ENCODE data around the gene CPNE2. TPM values are rescaled to one million over a fixed set of nuclear protein-coding genes. Genes with fewer than 3 reads are reported as not detected.

CPNE2 gene
- total RNA-seq, 4 donors from 2014 or later = 21.6 to 43.0 (median 34.9) TPM

GRCh38 chr16:57112403-57113041 is 20.1 kb downstream of the CPNE2 start:
- Histone ChIP-seq H3K27me3 (no peaks in the 10 kb centered on the region), H3K27ac (replicated peaks in 1 of 4) (peak overlapping the region in 2 of 4 donors; percentile 0 to 28), H3K9me3 (no peaks in the 10 kb centered on the region), H3K4me3 (no peak overlapping the region), H3K4me1 (peaks cover 13 to 37% (median 29%) of the 10 kb centered on the region in 4 donors), H3K36me3 (peaks cover 5 to 40% (median 26%) of the 10 kb centered on the region in 4 donors)
- no peak for DNase-seq (ENCODE audit: extremely low spot score)
- 66% methylated on average over 9 of the region's 10 CpGs for WGBS
- TF ChIP-seq EP300 (IDR thresholded peaks at IDR 0.05) (no peak), POLR2AphosphoS5 (IDR thresholded peaks at IDR 0.05) (no peak), POLR2A (IDR thresholded peaks at IDR 0.05; ENCODE audit: low read depth) (no peak)
- TF ChIP-seq, protein P1, sequence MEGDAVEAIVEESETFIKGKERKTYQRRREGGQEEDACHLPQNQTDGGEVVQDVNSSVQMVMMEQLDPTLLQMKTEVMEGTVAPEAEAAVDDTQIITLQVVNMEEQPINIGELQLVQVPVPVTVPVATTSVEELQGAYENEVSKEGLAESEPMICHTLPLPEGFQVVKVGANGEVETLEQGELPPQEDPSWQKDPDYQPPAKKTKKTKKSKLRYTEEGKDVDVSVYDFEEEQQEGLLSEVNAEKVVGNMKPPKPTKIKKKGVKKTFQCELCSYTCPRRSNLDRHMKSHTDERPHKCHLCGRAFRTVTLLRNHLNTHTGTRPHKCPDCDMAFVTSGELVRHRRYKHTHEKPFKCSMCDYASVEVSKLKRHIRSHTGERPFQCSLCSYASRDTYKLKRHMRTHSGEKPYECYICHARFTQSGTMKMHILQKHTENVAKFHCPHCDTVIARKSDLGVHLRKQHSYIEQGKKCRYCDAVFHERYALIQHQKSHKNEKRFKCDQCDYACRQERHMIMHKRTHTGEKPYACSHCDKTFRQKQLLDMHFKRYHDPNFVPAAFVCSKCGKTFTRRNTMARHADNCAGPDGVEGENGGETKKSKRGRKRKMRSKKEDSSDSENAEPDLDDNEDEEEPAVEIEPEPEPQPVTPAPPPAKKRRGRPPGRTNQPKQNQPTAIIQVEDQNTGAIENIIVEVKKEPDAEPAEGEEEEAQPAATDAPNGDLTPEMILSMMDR (IDR thresholded peaks at IDR 0.05) = no peak
- intact Hi-C loops (cut with DNase I) = no loop called here

DNA sequence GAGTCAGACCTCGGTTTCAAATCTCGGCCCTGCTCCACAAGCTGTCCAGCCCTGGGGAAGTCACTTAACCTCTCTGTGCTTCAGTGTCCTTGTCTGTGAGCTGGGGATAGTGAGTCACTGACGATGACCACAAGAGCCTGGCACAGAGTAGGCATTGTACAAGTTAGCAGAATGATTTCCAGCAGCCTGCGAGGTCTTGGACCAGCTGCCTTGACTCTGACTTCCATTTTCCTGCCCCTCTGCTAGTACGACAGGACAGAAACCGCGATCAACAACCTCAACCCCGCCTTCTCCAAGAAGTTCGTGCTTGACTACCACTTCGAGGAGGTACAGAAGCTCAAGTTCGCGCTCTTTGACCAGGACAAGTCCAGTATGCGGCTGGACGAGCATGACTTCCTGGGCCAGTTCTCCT is 20.7 kb downstream of the CPNE2 start:
- Histone ChIP-seq H3K4me3 (no peak overlapping the region), H3K9me3 (no peaks in the 10 kb centered on the region), H3K4me1 (peaks cover 13 to 37% (median 27%) of the 10 kb centered on the region in 4 donors), H3K27me3 (no peaks in the 10 kb centered on the region), H3K36me3 (peaks cover 9 to 46% (median 31%) of the 10 kb centered on the region in 4 donors), H3K27ac (replicated peaks in 1 of 4) (peak overlapping the region in 1 of 4 donors; percentile 0)
- no peak for DNase-seq (ENCODE audit: extremely low spot score)
- 93% methylated on average over 14 of the region's 14 CpGs for WGBS
- intact Hi-C loops (cut with DNase I) = no loop called here
- TF ChIP-seq EP300 (IDR thresholded peaks at IDR 0.05) (no peak), POLR2A (IDR thresholded peaks at IDR 0.05; ENCODE audit: low read depth) (no peak), POLR2AphosphoS5 (IDR thresholded peaks at IDR 0.05) (no peak)
- TF ChIP-seq, protein P1 (IDR thresholded peaks at IDR 0.05) = no peak

DNA sequence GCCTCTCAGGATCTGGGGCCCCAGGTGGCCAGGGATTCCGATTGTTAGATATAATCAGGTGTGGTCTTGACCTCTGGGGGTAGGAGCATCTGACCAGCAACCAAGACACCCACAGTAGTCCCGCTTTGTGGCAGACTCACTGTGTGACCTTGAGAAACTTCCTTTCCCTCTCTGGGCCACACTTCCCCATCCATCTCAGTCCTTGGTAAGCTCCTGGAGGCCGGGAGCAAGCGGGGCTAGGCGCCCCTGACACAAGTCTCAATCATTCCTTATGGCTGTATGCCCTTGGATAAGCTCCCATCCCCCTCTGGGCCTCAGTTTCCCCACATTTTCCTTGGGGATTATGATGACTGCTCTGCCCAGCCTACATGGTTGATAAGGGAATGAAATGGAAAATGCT is 21.3 kb downstream of the CPNE2 start:
- no peak for TF ChIP-seq EP300 (IDR thresholded peaks at IDR 0.05)
- TF ChIP-seq POLR2A (IDR thresholded peaks at IDR 0.05; ENCODE audit: low read depth) = no peak
- no peak for TF ChIP-seq POLR2AphosphoS5 (IDR thresholded peaks at IDR 0.05)
- TF ChIP-seq, protein P1 (IDR thresholded peaks at IDR 0.05) = no peak
- Histone ChIP-seq H3K4me1 (peaks cover 13 to 37% (median 26%) of the 10 kb centered on the region in 4 donors), H3K9me3 (no peaks in the 10 kb centered on the region), H3K27ac (replicated peaks in 1 of 4) (no peak overlapping the region), H3K4me3 (no peak overlapping the region), H3K27me3 (no peaks in the 10 kb centered on the region), H3K36me3 (peaks cover 9 to 48% (median 36%) of the 10 kb centered on the region in 4 donors)
- 91% methylated on average over 5 of the region's 5 CpGs for WGBS
- intact Hi-C loops (cut with DNase I) = no loop called here
- DNase-seq (ENCODE audit: extremely low spot score) = no peak

- TF ChIP-seq POLR2AphosphoS5 (IDR thresholded peaks at IDR 0.05) (no peak), POLR2A (IDR thresholded peaks at IDR 0.05; ENCODE audit: low read depth) (no peak), EP300 (IDR thresholded peaks at IDR 0.05) (no peak)
- TF ChIP-seq, protein P1 (IDR thresholded peaks at IDR 0.05) = no peak
- peaks cover 15 to 63% (median 47%) of the 10 kb centered on the region in 4 donors for H3K36me3 ChIP-seq
- H3K4me3 ChIP-seq = no peak overlapping the region
- peaks cover 13 to 37% (median 26%) of the 10 kb centered on the region in 4 donors for H3K4me1 ChIP-seq
- no peaks in the 10 kb centered on the region for H3K27me3 ChIP-seq
- WGBS = 36% methylated on average over 10 of the region's 10 CpGs
- intact Hi-C loops (cut with DNase I) = no loop called here
- no peak for DNase-seq (ENCODE audit: extremely low spot score)
- peak overlapping the region in 3 of 4 donors; percentile 4 to 60 (median 47) for H3K27ac ChIP-seq (replicated peaks in 1 of 4)
- no peaks in the 10 kb centered on the region for H3K9me3 ChIP-seq
These were observed 22.8 kb downstream of the CPNE2 start for GRCh38 chr16:57115168-57115513.
